Nephron progenitor cell (in vitro differentiated cells): Measurements from ENCODE around the gene HRC.
A peak's percentile ranks its signal among the peaks of the same experiment; 100 is the strongest.

Source experiments
- DNase-seq: peaks from one replicate; pipeline ENCODE4 v3.0.0; 2021
- H3K27ac Mint-ChIP-seq: 2 replicates; pipeline ENCODE4 v1.8.0; 2021; ENCODE audit warnings: mild to moderate bottlenecking, moderate library complexity, mixed read lengths
- H3K27me3 Mint-ChIP-seq: 2 replicates; pipeline ENCODE4 v1.8.0; 2021; ENCODE audit warnings: mild to moderate bottlenecking, low read depth, mixed read lengths; ENCODE audit not compliant: poor library complexity
- H3K36me3 Mint-ChIP-seq: 2 replicates; pipeline ENCODE4 v1.8.0; 2021; ENCODE audit warnings: low read depth, mixed read lengths
- H3K4me1 Mint-ChIP-seq: 2 replicates; pipeline ENCODE4 v1.8.0; 2021; ENCODE audit warnings: mixed read lengths
- H3K4me3 Mint-ChIP-seq: 2 replicates; pipeline ENCODE4 v1.8.0; 2021; ENCODE audit warnings: mild to moderate bottlenecking, moderate library complexity, mixed read lengths
- H3K9me3 Mint-ChIP-seq: 2 replicates; pipeline ENCODE4 v1.8.0; 2021; ENCODE audit warnings: mild to moderate bottlenecking, moderate library complexity, mixed read lengths
- TF ChIP-seq, protein P1 (sequence below): fragments of 200-600 bp; sonication (generic); IDR thresholded peaks from 2 replicates; pipeline ENCODE4 v1.5.0; 2021; ENCODE audit warnings: antibody characterized with exemption

The HRC gene

GRCh38 chr19:49120325-49120683 lies 34.9 kb downstream of the HRC start:
- no peaks in the 10 kb centered on the region for H3K9me3 Mint-ChIP-seq
- H3K4me1 Mint-ChIP-seq, result peaks cover 32% of the 10 kb centered on the region
- peaks cover 56% of the 10 kb centered on the region for H3K27me3 Mint-ChIP-seq
- H3K4me3 Mint-ChIP-seq, result peak overlapping the region; percentile 51
- no peak overlapping the region for H3K27ac Mint-ChIP-seq
- TF ChIP-seq, protein P1, sequence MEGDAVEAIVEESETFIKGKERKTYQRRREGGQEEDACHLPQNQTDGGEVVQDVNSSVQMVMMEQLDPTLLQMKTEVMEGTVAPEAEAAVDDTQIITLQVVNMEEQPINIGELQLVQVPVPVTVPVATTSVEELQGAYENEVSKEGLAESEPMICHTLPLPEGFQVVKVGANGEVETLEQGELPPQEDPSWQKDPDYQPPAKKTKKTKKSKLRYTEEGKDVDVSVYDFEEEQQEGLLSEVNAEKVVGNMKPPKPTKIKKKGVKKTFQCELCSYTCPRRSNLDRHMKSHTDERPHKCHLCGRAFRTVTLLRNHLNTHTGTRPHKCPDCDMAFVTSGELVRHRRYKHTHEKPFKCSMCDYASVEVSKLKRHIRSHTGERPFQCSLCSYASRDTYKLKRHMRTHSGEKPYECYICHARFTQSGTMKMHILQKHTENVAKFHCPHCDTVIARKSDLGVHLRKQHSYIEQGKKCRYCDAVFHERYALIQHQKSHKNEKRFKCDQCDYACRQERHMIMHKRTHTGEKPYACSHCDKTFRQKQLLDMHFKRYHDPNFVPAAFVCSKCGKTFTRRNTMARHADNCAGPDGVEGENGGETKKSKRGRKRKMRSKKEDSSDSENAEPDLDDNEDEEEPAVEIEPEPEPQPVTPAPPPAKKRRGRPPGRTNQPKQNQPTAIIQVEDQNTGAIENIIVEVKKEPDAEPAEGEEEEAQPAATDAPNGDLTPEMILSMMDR, result no peak
- DNase-seq, result no peak
- H3K36me3 Mint-ChIP-seq, result no peaks in the 10 kb centered on the region

DNA sequence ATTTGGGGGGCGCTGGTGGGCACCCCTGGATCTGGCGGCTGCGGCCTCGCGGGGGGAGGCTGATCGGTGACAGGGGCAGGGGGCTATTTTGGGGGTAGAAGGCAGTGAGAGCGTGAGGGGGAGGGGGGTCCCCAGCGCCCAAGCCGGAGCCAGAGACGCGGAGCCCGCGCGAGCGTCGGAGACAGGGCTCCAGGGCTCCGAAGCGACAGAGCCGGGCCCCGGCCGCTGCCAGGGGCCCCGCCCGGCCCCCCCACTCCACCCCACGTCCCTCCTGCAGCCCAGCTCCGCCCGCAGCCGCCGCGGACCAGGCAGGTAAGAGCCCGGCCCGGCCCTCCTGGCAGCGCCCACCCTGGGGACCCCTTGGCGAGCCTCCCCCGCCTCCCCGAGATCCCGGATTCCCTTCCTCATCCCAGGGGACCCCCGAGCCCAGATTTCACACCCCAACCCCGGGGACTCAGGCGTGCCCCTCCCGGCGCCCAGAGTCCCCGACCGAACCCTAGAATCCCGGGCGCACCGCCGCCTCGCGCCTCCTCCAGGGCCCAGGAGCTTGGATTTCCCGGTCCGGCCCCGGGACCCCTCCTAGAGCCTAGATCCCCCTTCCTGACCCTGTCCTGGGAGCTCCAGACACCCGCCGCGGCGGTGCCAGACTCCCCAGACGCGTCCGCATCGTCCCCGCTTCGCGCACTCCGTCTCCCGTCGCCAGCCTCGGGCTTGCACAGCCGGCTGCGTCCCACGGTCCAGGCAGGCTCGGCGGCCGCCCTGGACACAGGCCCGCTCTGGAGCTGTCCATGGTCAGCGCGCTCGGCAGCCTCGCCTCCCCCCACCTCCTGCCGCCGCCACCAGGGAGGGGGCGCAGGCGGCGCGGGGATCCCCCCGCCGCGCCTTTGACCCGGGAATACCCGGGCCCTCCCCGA lies 35.5 kb downstream of the HRC start, which contains the start of gene PPFIA3:
Gene PPFIA3, plus strand, starts transcription at position 134 of the 914 bp plus-strand sequence. CDS start 8,330 bp downstream, outside the sequence.
- H3K27ac Mint-ChIP-seq, result peak within 1 kb of the TSS; percentile 77
- H3K27me3 Mint-ChIP-seq, result peaks cover 53% of the 10 kb centered on the region
- DNase-seq, result peak; percentile 85
- H3K4me3 Mint-ChIP-seq, result peak within 1 kb of the TSS; percentile 77
- no peaks in the 10 kb centered on the region for H3K36me3 Mint-ChIP-seq
- TF ChIP-seq, protein P1, result no peak
- H3K4me1 Mint-ChIP-seq, result peaks cover 31% of the 10 kb centered on the region
- no peaks in the 10 kb centered on the region for H3K9me3 Mint-ChIP-seq

DNA sequence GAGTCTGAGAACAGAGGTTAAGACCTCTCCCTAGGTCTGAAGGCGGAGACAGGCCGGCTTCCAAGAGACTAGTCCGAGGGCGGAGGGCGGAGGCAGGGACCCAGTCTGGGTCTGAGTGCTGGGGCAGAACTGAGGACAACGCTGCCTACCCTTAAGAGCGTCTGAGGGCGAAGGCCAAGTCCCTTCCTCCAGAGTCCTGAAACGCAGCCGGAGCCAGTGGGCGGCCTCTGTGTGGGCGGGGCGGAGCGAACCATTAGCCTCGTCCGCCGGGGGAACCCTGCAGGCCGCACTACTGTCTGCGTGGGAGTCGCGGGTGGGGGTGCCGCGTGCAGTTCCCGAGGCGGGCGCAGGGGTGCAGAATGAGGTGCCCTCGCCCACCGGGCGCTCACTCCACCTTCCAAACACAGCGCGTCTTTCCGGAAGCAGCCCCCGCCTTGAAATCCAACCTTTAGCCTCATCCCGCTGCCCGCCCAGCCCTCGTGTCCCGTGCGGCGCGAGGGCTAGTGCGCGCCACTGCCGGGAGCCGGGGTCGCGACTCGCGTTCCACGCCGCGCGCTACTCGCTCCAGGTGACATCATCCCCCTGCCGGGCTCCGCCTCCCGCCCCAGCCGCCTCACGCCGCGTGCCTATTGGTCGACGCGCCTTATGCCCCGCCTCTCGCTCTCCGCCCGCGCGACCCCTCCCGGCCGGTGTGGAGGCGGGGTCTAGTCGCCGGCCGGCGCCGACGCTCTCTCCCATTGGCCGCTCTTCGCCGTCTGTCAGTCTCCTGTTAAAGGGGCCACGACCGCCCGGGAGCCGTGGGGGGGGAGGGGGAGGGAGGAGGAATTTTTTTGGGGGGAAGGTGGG lies 36.4 kb downstream of the HRC start, which contains the start of gene C19orf73:
Gene C19orf73, minus strand, starts transcription at position 579 of the 846 bp plus-strand sequence. Its CDS starts 121 bp downstream, at position 458.
- Mint-ChIP-seq H3K9me3 (no peaks in the 10 kb centered on the region), H3K27me3 (peaks cover 53% of the 10 kb centered on the region), H3K36me3 (no peaks in the 10 kb centered on the region), H3K4me1 (peaks cover 34% of the 10 kb centered on the region), H3K27ac (peak within 1 kb of the TSS; percentile 77), H3K4me3 (peak within 1 kb of the TSS; percentile 77)
- DNase-seq, result peak; percentile 96
- TF ChIP-seq, protein P1, result no peak

DNA sequence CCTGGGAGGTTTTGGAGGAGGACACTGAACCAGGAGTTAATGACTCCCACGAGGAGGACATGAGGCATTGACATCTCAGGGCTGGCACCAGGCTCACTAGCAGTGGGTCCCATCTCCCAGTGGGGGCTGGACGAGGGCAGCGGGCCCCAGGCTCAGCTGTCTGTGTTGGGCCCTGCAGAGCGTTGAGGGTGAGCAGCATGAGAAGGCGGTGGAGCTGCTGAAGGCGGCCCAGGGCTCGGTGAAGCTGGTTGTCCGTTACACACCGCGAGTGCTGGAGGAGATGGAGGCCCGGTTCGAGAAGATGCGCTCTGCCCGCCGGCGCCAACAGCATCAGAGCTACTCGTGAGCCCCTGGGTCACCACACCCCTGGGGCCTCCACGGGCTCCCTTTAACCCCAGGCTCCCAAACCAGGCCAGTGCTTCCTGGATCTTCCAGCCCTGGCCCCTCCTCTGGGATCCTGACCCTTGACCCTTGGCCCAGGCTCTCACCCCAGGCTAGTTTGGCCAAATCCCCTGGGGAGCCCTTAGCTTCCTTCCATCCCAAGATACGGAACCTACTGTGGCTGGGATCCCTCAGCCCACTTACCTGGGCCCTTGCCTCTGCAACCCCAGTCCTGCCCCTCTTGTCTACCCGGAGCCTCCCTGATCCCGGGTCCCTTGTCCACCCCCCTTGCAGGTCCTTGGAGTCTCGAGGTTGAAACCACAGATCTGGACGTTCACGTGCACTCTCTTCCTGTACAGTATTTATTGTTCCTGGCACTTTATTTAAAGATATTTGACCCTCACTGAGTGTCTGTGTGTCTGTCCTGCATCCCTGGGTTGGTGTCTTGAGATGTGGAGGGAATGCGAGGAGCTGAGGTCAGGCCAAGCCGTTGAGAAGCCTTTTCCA lies 37.3 kb downstream of the HRC start:
- Mint-ChIP-seq H3K27ac (peak overlapping the region; percentile 77), H3K4me3 (peak overlapping the region; percentile 77), H3K27me3 (peaks cover 49% of the 10 kb centered on the region), H3K9me3 (no peaks in the 10 kb centered on the region), H3K4me1 (peaks cover 42% of the 10 kb centered on the region), H3K36me3 (no peaks in the 10 kb centered on the region)
- TF ChIP-seq, protein P1, result no peak
- DNase-seq, result no peak

DNA sequence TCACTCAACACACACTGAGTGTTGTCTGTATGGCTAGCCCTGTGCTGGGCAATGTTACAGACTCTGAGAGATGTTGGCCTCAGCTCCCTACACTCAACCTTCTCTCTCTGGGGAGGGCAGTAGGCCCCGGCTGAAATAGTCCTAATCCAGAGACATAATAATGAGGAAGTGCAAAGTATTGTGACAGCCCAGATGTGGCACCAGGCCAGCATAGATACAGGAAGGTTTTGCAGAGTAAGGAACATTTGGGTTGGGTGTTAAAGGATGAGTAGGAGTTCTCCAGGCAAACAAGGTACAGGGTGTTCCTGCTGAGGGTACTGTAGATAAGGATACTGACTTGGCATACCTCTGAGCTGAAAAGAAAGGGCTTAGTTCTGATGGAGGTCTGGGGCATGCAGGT lies 38.7 kb downstream of the HRC start:
- TF ChIP-seq, protein P1, result no peak
- DNase-seq, result no peak
- Mint-ChIP-seq H3K4me3 (peak overlapping the region; percentile 58), H3K4me1 (peaks cover 47% of the 10 kb centered on the region), H3K27me3 (peaks cover 36% of the 10 kb centered on the region), H3K9me3 (no peaks in the 10 kb centered on the region), H3K36me3 (no peaks in the 10 kb centered on the region), H3K27ac (no peak overlapping the region)
